Liver (tissue), 9 donors: ENCODE data around the gene GADL1. TPM values are rescaled to one million over a fixed set of nuclear protein-coding genes. Genes with fewer than 3 reads are reported as not detected.

Experiments used
- DNase-seq: peaks from one replicate; pipeline ENCODE4 v3.0.0-alpha.2; 2017; ENCODE audit warnings: low spot score
- H3K27ac ChIP-seq, 2 donors: one replicate each; pipeline ENCODE4 v1.7.0; 2013; ENCODE audit warnings: inconsistent platforms in 2 of 2, low read length in 2 of 2, control low read depth in 1 of 2, low read depth in 1 of 2, mild to moderate bottlenecking in 1 of 2
- H3K27me3 ChIP-seq, 4 donors: one replicate each; pipeline versions ENCODE4 v1.6.1 to v1.7.0; 2013; ENCODE audit warnings: low read length in 3 of 4, inconsistent platforms in 1 of 4, mild to moderate bottlenecking in 1 of 4, moderate library complexity in 1 of 4; ENCODE audit not compliant: control insufficient read depth in 4 of 4, insufficient read depth in 4 of 4
- H3K36me3 ChIP-seq, 4 donors: one replicate each; pipeline versions ENCODE4 v1.6.1 to v1.7.0; 2013; ENCODE audit warnings: low read length in 3 of 4, mild to moderate bottlenecking in 3 of 4, low read depth in 1 of 4, moderate library complexity in 1 of 4; ENCODE audit not compliant: control insufficient read depth in 4 of 4, insufficient read depth in 3 of 4
- H3K4me1 ChIP-seq, 4 donors: one replicate each; pipeline versions ENCODE4 v1.6.1 to v1.7.0; 2013; ENCODE audit warnings: low read length in 3 of 4, mild to moderate bottlenecking in 3 of 4, moderate library complexity in 1 of 4; ENCODE audit not compliant: control insufficient read depth in 4 of 4, insufficient read depth in 4 of 4
- H3K4me3 ChIP-seq, 3 donors: one replicate each; pipeline versions ENCODE4 v1.6.1 to v1.7.0; 2013; ENCODE audit warnings: low read length in 3 of 3, control low read depth in 1 of 3, low read depth in 1 of 3, mild to moderate bottlenecking in 1 of 3
- H3K9ac ChIP-seq, 2 donors: one replicate each; pipeline ENCODE4 v1.7.0; 2013; ENCODE audit warnings: low read length in 2 of 2, mild to moderate bottlenecking in 2 of 2, moderate library complexity in 2 of 2, control low read depth in 1 of 2, low read depth in 1 of 2
- H3K9me3 ChIP-seq, 4 donors: one replicate each; pipeline versions ENCODE4 v1.6.1 to v1.7.0; 2013; ENCODE audit warnings: low read length in 3 of 4; ENCODE audit not compliant: control insufficient read depth in 4 of 4
- ATF3 ChIP-seq: IDR thresholded peaks from 2 replicates; pipeline ENCODE4 v1.6.1; 2016; ENCODE audit warnings: antibody characterized with exemption
- CTCF ChIP-seq: fragments of 150-350 bp; IDR thresholded peaks from 2 replicates; pipeline ENCODE4 v1.5.1; 2017; ENCODE audit warnings: improper control_type of control experiment, low read depth, low read length; ENCODE audit not compliant: missing input control
- EGR1 ChIP-seq, 2 donors: IDR thresholded peaks; 2 replicates each; pipeline ENCODE4 v1.6.1; 2016 to 2018; ENCODE audit warnings: antibody characterized with exemption in 2 of 2, low read depth in 2 of 2
- FOXA1 ChIP-seq: IDR thresholded peaks from 2 replicates; pipeline ENCODE4 v1.6.1; 2016; ENCODE audit warnings: antibody characterized with exemption
- FOXA2 ChIP-seq: IDR thresholded peaks from 2 replicates; pipeline ENCODE4 v1.6.1; 2016; ENCODE audit warnings: antibody characterized with exemption
- GABPA ChIP-seq, 2 donors: IDR thresholded peaks in 1 of 2; conservative IDR thresholded peaks in 1 of 2; 2 replicates each; pipeline ENCODE4 v1.6.1; 2016; ENCODE audit warnings: antibody characterized with exemption in 2 of 2, mild to moderate bottlenecking in 1 of 2, moderate library complexity in 1 of 2
- HNF4A ChIP-seq, 2 donors: conservative IDR thresholded peaks; 2 replicates each; pipeline ENCODE4 v1.6.1; 2016; ENCODE audit warnings: antibody characterized with exemption in 2 of 2, mild to moderate bottlenecking in 2 of 2
- HNF4G ChIP-seq: IDR thresholded peaks from 2 replicates; pipeline ENCODE4 v1.6.1; 2016; ENCODE audit warnings: antibody characterized with exemption
- JUND ChIP-seq, 2 donors: IDR thresholded peaks; 2 replicates each; pipeline ENCODE4 v1.6.1; 2016; ENCODE audit warnings: antibody characterized with exemption in 2 of 2
- MAX ChIP-seq: IDR thresholded peaks from 2 replicates; pipeline ENCODE4 v1.6.1; 2016; ENCODE audit warnings: antibody characterized with exemption
- NR2F2 ChIP-seq: IDR thresholded peaks from 2 replicates; pipeline ENCODE4 v1.6.1; 2016; ENCODE audit warnings: antibody characterized with exemption
- RAD21 ChIP-seq, 2 donors: IDR thresholded peaks; 2 replicates each; pipeline ENCODE4 v1.6.1; 2016; ENCODE audit warnings: antibody characterized with exemption in 2 of 2, mild to moderate bottlenecking in 2 of 2
- RXRA ChIP-seq, 2 donors: IDR thresholded peaks; 2 replicates each; pipeline ENCODE4 v1.6.1; 2017 to 2018; ENCODE audit warnings: antibody characterized with exemption in 2 of 2, mild to moderate bottlenecking in 1 of 2
- SP1 ChIP-seq: IDR thresholded peaks from 2 replicates; pipeline ENCODE4 v1.6.1; 2018; ENCODE audit warnings: antibody characterized with exemption, mild to moderate bottlenecking
- TAF1 ChIP-seq: conservative IDR thresholded peaks from 2 replicates; pipeline ENCODE4 v1.6.1; 2016; ENCODE audit warnings: antibody characterized with exemption, mild to moderate bottlenecking
- YY1 ChIP-seq: IDR thresholded peaks from 2 replicates; pipeline ENCODE4 v1.6.1; 2016; ENCODE audit warnings: antibody characterized with exemption, mild to moderate bottlenecking
- ZBTB33 ChIP-seq: IDR thresholded peaks from 2 replicates; pipeline ENCODE4 v1.6.1; 2016; ENCODE audit warnings: antibody characterized with exemption
- WGBS: extraction: QIAGEN DNeasy Blood & Tissue Kit; methylation state at CpG from one replicate; pipeline ENCODE4 v1.1.7; 2013; 5-methylcytosine and 5-hydroxymethylcytosine counted together
- polyA plus RNA-seq, 2 donors: library from polyadenylated mRNA; stranded (reverse) in 1 of 2; unstranded in 1 of 2; fragments of 200-250 nt in 1 of 2; fragments of >200 nt in 1 of 2; fragmentation: Nextera tagmentation in 1 of 2; extraction: Ambion mirVana in 1 of 2; gene quantifications; one replicate each; pipeline versions ENCODE4 v1.2.1 to v1.2.3, GENCODE V29; 2013 to 2015
- total RNA-seq, 2 donors: library from RNA; depleted of rRNA; stranded (reverse); fragments of >200 nt; gene quantifications; one replicate each; pipeline ENCODE4 v1.2.3, GENCODE V29; 2014
- TF ChIP-seq, protein P1 (sequence below): IDR thresholded peaks from 2 replicates; pipeline ENCODE4 v1.6.1; 2016; ENCODE audit warnings: antibody characterized with exemption, mild to moderate bottlenecking
- donor health status: healthy.
- donor health status: healthy.
- donor health status: healthy.
- donor health status: healthy.
- donor health status: healthy.

GADL1 gene
- total and polyA plus RNA-seq, 4 donors = not detected

DNA sequence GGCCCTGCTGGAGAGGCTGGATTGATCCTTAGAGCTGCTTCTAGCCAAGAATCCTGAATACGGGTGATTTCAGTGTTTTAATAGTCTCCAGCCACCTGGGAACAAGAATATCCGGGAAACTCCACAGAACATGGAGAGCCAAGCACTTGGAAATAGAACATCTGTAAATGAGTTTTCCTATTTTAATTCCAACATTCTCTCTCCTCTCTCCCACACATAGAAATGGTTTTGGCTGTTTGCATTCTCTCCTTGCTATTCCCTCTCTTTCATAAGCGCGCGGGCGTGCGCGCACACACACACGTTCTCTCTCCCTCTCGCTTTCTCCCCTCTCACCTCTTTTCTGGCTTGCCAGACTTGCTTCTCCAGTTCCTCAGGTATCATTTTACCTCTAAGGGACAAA is 50.6 kb downstream of the GADL1 start (continued):
- no peak for TF ChIP-seq RAD21 (IDR thresholded peaks at IDR 0.05)
- TF ChIP-seq JUND (IDR thresholded peaks at IDR 0.05) = no peak
- TF ChIP-seq HNF4G = no peak

- no peaks in the 10 kb centered on the region for H3K36me3 ChIP-seq
- TF ChIP-seq GABPA (IDR thresholded peaks at IDR 0.05 in 1 of 2, conservative IDR thresholded peaks at IDR 0.05 in 1 of 2) = no peak
- no peak for TF ChIP-seq CTCF
- no peak for TF ChIP-seq JUND (IDR thresholded peaks at IDR 0.05)
- no peak for TF ChIP-seq ZBTB33
- TF ChIP-seq MAX = no peak
- TF ChIP-seq, protein P1, sequence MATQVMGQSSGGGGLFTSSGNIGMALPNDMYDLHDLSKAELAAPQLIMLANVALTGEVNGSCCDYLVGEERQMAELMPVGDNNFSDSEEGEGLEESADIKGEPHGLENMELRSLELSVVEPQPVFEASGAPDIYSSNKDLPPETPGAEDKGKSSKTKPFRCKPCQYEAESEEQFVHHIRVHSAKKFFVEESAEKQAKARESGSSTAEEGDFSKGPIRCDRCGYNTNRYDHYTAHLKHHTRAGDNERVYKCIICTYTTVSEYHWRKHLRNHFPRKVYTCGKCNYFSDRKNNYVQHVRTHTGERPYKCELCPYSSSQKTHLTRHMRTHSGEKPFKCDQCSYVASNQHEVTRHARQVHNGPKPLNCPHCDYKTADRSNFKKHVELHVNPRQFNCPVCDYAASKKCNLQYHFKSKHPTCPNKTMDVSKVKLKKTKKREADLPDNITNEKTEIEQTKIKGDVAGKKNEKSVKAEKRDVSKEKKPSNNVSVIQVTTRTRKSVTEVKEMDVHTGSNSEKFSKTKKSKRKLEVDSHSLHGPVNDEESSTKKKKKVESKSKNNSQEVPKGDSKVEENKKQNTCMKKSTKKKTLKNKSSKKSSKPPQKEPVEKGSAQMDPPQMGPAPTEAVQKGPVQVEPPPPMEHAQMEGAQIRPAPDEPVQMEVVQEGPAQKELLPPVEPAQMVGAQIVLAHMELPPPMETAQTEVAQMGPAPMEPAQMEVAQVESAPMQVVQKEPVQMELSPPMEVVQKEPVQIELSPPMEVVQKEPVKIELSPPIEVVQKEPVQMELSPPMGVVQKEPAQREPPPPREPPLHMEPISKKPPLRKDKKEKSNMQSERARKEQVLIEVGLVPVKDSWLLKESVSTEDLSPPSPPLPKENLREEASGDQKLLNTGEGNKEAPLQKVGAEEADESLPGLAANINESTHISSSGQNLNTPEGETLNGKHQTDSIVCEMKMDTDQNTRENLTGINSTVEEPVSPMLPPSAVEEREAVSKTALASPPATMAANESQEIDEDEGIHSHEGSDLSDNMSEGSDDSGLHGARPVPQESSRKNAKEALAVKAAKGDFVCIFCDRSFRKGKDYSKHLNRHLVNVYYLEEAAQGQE = no peak
- no peak for TF ChIP-seq FOXA1
- no peak for TF ChIP-seq SP1
- TF ChIP-seq HNF4A (conservative IDR thresholded peaks at IDR 0.05) = no peak
- TF ChIP-seq ATF3 = no peak
- no peak for TF ChIP-seq EGR1 (IDR thresholded peaks at IDR 0.05; ENCODE audit: low read depth in 2 of 2)
- no peak for TF ChIP-seq RAD21 (IDR thresholded peaks at IDR 0.05)
- TF ChIP-seq FOXA2 = no peak
- TF ChIP-seq NR2F2 = no peak
- TF ChIP-seq TAF1 = no peak
- no peak for TF ChIP-seq YY1
- TF ChIP-seq HNF4G = no peak
- TF ChIP-seq RXRA (IDR thresholded peaks at IDR 0.05) = no peak
- H3K9me3 ChIP-seq = no peaks in the 10 kb centered on the region
- DNase-seq = no peak
- no peaks in the 10 kb centered on the region for H3K27me3 ChIP-seq
- no peaks in the 10 kb centered on the region for H3K4me1 ChIP-seq
- no peak overlapping the region for H3K9ac ChIP-seq
- no peak overlapping the region for H3K27ac ChIP-seq
- no peak overlapping the region for H3K4me3 ChIP-seq
- WGBS = 96% methylated on average over 1 of the region's 1 CpG
Measured at GRCh38 chr3:30836141-30836540, 58.3 kb downstream of the GADL1 start.
